Colon (tissue), 2 donors: Measurements from ENCODE around the gene FXYD1.
"Not testable (repeated sequence)": the region's sequence is repeated elsewhere in the genome, so short reads cannot be mapped to it uniquely, and the experiment has no call there.

Source experiments
- FAIRE-seq: peaks from 2 replicates; lab custom pipeline; 2012; peaks lifted over from hg19 to GRCh38; lab: Jason Lieb, UNC
- donor health status: control.
- donor health status: control.

The FXYD1 gene

GRCh38 chr19:35125270-35125717, 13.3 kb upstream of the FXYD1 start:
- FAIRE-seq = no peak

GRCh38 chr19:35125749-35126623, 12.6 kb upstream of the FXYD1 start:
- no peak for FAIRE-seq

GRCh38 chr19:35126624-35126959, 12.0 kb upstream of the FXYD1 start:
- no peak for FAIRE-seq

- FAIRE-seq = no peak
These were observed 10.8 kb upstream of the FXYD1 start for GRCh38 chr19:35127871-35128270.

GRCh38 chr19:35128398-35129057, 10.1 kb upstream of the FXYD1 start:
- no peak for FAIRE-seq

GRCh38 chr19:35129724-35130274, 8.8 kb upstream of the FXYD1 start:
- not testable (repeated sequence) for FAIRE-seq

GRCh38 chr19:35130761-35131720, 7.6 kb upstream of the FXYD1 start:
- no peak for FAIRE-seq

- no peak for FAIRE-seq
These were observed 6.4 kb upstream of the FXYD1 start for GRCh38 chr19:35132254-35132653.

- FAIRE-seq = no peak
These were observed 4.8 kb upstream of the FXYD1 start for GRCh38 chr19:35133826-35134225.

GRCh38 chr19:35134601-35135242, 3.9 kb upstream of the FXYD1 start, which contains the start of gene LGI4:
LGI4 (minus strand) TSS chr19:35135059; CDS start chr19:35134680, 379 bp downstream.
- FAIRE-seq = no peak

- FAIRE-seq = no peak
These were observed 3.2 kb upstream of the FXYD1 start for GRCh38 chr19:35135389-35135909.

- no peak for FAIRE-seq
These were observed 2.4 kb upstream of the FXYD1 start for GRCh38 chr19:35136231-35136630.

- no peak for FAIRE-seq
These were observed 1.5 kb upstream of the FXYD1 start for GRCh38 chr19:35136977-35137702.

GRCh38 chr19:35140207-35140961, 1.8 kb downstream of the FXYD1 start:
- FAIRE-seq = no peak

GRCh38 chr19:35140962-35141836, 2.6 kb downstream of the FXYD1 start:
- no peak for FAIRE-seq

- FAIRE-seq = no peak
These were observed 3.4 kb downstream of the FXYD1 start for GRCh38 chr19:35141837-35142605.

- FAIRE-seq = no peak
These were observed 4.1 kb downstream of the FXYD1 start for GRCh38 chr19:35142606-35143230.
